Ascending aorta (tissue), 2 donors: Measurements from ENCODE around the gene PSME1. TPM values are rescaled to one million over a fixed set of nuclear protein-coding genes. Genes with fewer than 3 reads are reported as not detected.

Experiments used
- DNase-seq, 2 donors: peaks; one replicate each; pipeline ENCODE4 v3.0.0-alpha.2; 2019; ENCODE audit warnings: low spot score in 2 of 2
- H3K27ac ChIP-seq, 2 donors: fragments of 200-600 bp; sonication (generic); one replicate each; pipeline ENCODE4 v1.5.1; 2016 to 2017; ENCODE audit warnings: mild to moderate bottlenecking in 1 of 2
- H3K27me3 ChIP-seq: fragments of 200-600 bp; sonication (generic); one replicate; pipeline ENCODE4 v1.5.1; 2017
- H3K36me3 ChIP-seq, 2 donors: fragments of 200-600 bp; sonication (generic); one replicate each; pipeline ENCODE4 v1.5.1; 2016
- H3K4me1 ChIP-seq, 2 donors: fragments of 200-600 bp; sonication (generic); one replicate each; pipeline ENCODE4 v1.5.1; 2016 to 2017; ENCODE audit warnings: mild to moderate bottlenecking in 1 of 2
- H3K4me3 ChIP-seq, 2 donors: fragments of 200-600 bp; sonication (generic); one replicate each; pipeline ENCODE4 v1.5.1; 2016 to 2017; ENCODE audit warnings: mild to moderate bottlenecking in 1 of 2
- H3K9me3 ChIP-seq, 2 donors: fragments of 200-600 bp; sonication (generic); one replicate each; pipeline ENCODE4 v1.5.1; 2016
- CTCF ChIP-seq, 3 experiments: fragments of 200-600 bp in 2 of 3; fragments of 450-650 bp in 1 of 3; sonication (generic) in 2 of 3; IDR thresholded peaks; one replicate each; pipeline ENCODE4 v1.5.1; 2016 to 2019; ENCODE audit warnings: antibody characterized with exemption in 3 of 3, mild to moderate bottlenecking in 1 of 3, moderate library complexity in 1 of 3
- intact Hi-C: fragments of 100-400 bp; cut with DNase I; formaldehyde crosslinking; loops from one replicate; pipeline ENCODE4 v1.15.1; 2023
- total RNA-seq: library from RNA; depleted of rRNA; stranded (reverse); fragments of >200 nt; gene quantifications from one replicate; pipeline ENCODE4 v1.1.0, GENCODE V29; 2016

Gene PSME1
- total RNA-seq, 1 donor from 2014 or later = 55.5 TPM

- peaks cover 0 to 11% of the 10 kb centered on the region in 2 donors for H3K4me1 ChIP-seq
- no peaks in the 10 kb centered on the region for H3K9me3 ChIP-seq
- no peak for TF ChIP-seq CTCF (IDR thresholded peaks at IDR 0.05)
- H3K36me3 ChIP-seq = no peaks in the 10 kb centered on the region
- intact Hi-C loops = loop anchor here (5.0 kb wide), 1 partner anchor 535 kb away; the partner anchor contains the start of gene THTPA
- no peak overlapping the region for H3K4me3 ChIP-seq
- H3K27me3 ChIP-seq = no peaks in the 10 kb centered on the region
- DNase-seq = no peak
- peak overlapping the region; percentile 92 to 95 for H3K27ac ChIP-seq
Measured at GRCh38 chr14:24092505-24093206, 43.3 kb upstream of the PSME1 start.

- Histone ChIP-seq H3K9me3 (no peaks in the 10 kb centered on the region), H3K27me3 (no peaks in the 10 kb centered on the region), H3K4me1 (peaks cover 0 to 11% of the 10 kb centered on the region in 2 donors), H3K27ac (peak overlapping the region; percentile 92 to 95), H3K36me3 (no peaks in the 10 kb centered on the region), H3K4me3 (peak overlapping the region; percentile 72 to 81)
- DNase-seq = no peak
- TF ChIP-seq CTCF (IDR thresholded peaks at IDR 0.05) = peak in 1 of 3 experiments; percentile 14
- intact Hi-C loops = loop anchor here (5.0 kb wide), 1 partner anchor 536 kb away; the partner anchor contains the start of gene THTPA
Measured at GRCh38 chr14:24093207-24093900, 42.6 kb upstream of the PSME1 start.

GRCh38 chr14:24093901-24094840, 41.8 kb upstream of the PSME1 start, which contains the start of gene PCK2:
PCK2 (plus strand) TSS chr14:24094311; CDS start chr14:24094406, 95 bp downstream.
- Histone ChIP-seq H3K4me1 (peaks cover 0 to 11% of the 10 kb centered on the region in 2 donors), H3K36me3 (peaks cover 0 to 4% of the 10 kb centered on the region in 2 donors), H3K27ac (peak within 1 kb of the TSS; percentile 92 to 95), H3K9me3 (no peaks in the 10 kb centered on the region), H3K4me3 (peak within 1 kb of the TSS; percentile 72 to 81), H3K27me3 (no peaks in the 10 kb centered on the region)
- peak; percentile 83 to 97 for DNase-seq
- peak in 1 of 3 experiments; percentile 24 for TF ChIP-seq CTCF (IDR thresholded peaks at IDR 0.05)
- intact Hi-C loops = loop anchor here (1.0 to 5.0 kb wide), 3 partner anchors 14 to 537 kb away; partner anchors contain the start of genes DCAF11, NRL and THTPA

- no peak for DNase-seq
- Histone ChIP-seq H3K27ac (peak overlapping the region; percentile 92 to 95), H3K36me3 (peaks cover 1 to 4% of the 10 kb centered on the region in 2 donors), H3K4me3 (peak overlapping the region; percentile 72 to 81), H3K27me3 (no peaks in the 10 kb centered on the region), H3K4me1 (peaks cover 0 to 11% of the 10 kb centered on the region in 2 donors), H3K9me3 (no peaks in the 10 kb centered on the region)
- intact Hi-C loops = loop anchor here (1.0 to 5.0 kb wide), 3 partner anchors 13 to 538 kb away; partner anchors contain the start of genes DCAF11, NRL and THTPA
- no peak for TF ChIP-seq CTCF (IDR thresholded peaks at IDR 0.05)
Measured at GRCh38 chr14:24094841-24095270, 41.1 kb upstream of the PSME1 start.
